ENCODE data around the gene PPP1R37.
A peak's percentile ranks its signal among the peaks of the same experiment; 100 is the strongest.

PPP1R37 gene

GRCh38 chr19:45153339-45154063 lies 60.5 kb downstream of the PPP1R37 start:
- peak; percentile 65 for DNase-seq (ENCODE audit: low read depth)

- DNase-seq (ENCODE audit: low read depth), result peak; percentile 96
Measured at GRCh38 chr19:45154064-45154827, 61.3 kb downstream of the PPP1R37 start.

GRCh38 chr19:45156011-45156630 lies 63.1 kb downstream of the PPP1R37 start:
- DNase-seq (ENCODE audit: low read depth), result no peak

- DNase-seq (ENCODE audit: low read depth), result no peak
Measured at GRCh38 chr19:45156751-45157150, 63.8 kb downstream of the PPP1R37 start.

- no peak for DNase-seq (ENCODE audit: low read depth)
Measured at GRCh38 chr19:45158503-45159209, 65.7 kb downstream of the PPP1R37 start.

- no peak for DNase-seq (ENCODE audit: low read depth)
Measured at GRCh38 chr19:45159210-45159970, 66.4 kb downstream of the PPP1R37 start.

GRCh38 chr19:45159971-45160324 lies 67.0 kb downstream of the PPP1R37 start:
- DNase-seq (ENCODE audit: low read depth), result no peak

GRCh38 chr19:45160870-45161737 lies 68.1 kb downstream of the PPP1R37 start, which contains the start of gene NKPD1:
NKPD1 (minus strand) TSS chr19:45160982; CDS start chr19:45160150, 832 bp downstream.
- DNase-seq (ENCODE audit: low read depth), result no peak

GRCh38 chr19:45161738-45162607 lies 69.0 kb downstream of the PPP1R37 start:
- DNase-seq (ENCODE audit: low read depth), result peak; percentile 29

GRCh38 chr19:45162608-45163143 lies 69.7 kb downstream of the PPP1R37 start:
- DNase-seq (ENCODE audit: low read depth), result no peak

- DNase-seq (ENCODE audit: low read depth), result no peak
Measured at GRCh38 chr19:45163156-45163555, 70.2 kb downstream of the PPP1R37 start.

- DNase-seq (ENCODE audit: low read depth), result no peak
Measured at GRCh38 chr19:45163751-45164460, 70.9 kb downstream of the PPP1R37 start.

GRCh38 chr19:45164577-45165335 lies 71.8 kb downstream of the PPP1R37 start:
- peak; percentile 87 for DNase-seq (ENCODE audit: low read depth)

GRCh38 chr19:45166723-45167252 lies 73.8 kb downstream of the PPP1R37 start:
- no peak for DNase-seq (ENCODE audit: low read depth)

GRCh38 chr19:45168767-45169351 lies 75.9 kb downstream of the PPP1R37 start:
- DNase-seq (ENCODE audit: low read depth), result no peak

GRCh38 chr19:45169602-45170001 lies 76.6 kb downstream of the PPP1R37 start:
- DNase-seq (ENCODE audit: low read depth), result no peak

All from iris pigment epithelial cell (primary cell).